Measurements from ENCODE around the gene TENM4. TPM values are rescaled to one million over a fixed set of nuclear protein-coding genes. Genes with fewer than 3 reads are reported as not detected.

Gene TENM4
- total RNA-seq, 1 experiment from 2014 or later: 25.0 TPM

DNA sequence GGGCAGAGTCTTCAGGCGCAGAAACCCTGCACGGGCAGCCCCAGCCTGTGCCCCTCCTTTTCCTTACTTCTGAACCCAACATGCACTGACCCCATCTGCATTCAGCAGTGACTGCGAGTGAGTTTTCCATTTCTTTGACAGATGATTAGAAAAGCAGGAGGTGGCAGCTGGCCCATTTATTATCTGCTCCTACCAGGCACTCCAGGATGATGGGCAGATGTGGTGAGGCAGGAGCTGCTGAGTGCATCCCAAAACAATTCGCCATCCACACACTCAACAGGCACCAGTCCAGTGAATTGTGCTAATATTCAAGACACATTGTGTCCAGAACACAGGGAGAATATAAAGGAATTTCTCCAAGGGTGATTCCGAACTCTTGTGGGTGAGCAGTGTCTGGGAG, 208.5 kb downstream of the TENM4 start:
- no peak for TF ChIP-seq RORB (CRISPR knock-in tag; IDR thresholded peaks at IDR 0.05)
- TF ChIP-seq IRF2 (CRISPR knock-in tag; IDR thresholded peaks at IDR 0.05; ENCODE audit: borderline replicate concordance, low read depth): no peak
- TF ChIP-seq CREM (CRISPR knock-in tag; IDR thresholded peaks at IDR 0.05): no peak
- TF ChIP-seq GRHL2 (CRISPR knock-in tag; IDR thresholded peaks at IDR 0.05; ENCODE audit: insufficient replicate concordance, severe bottlenecking): no peak
- no peak for TF ChIP-seq HMGA2 (CRISPR knock-in tag; IDR thresholded peaks at IDR 0.05)
- TF ChIP-seq SMAD3 (CRISPR knock-in tag; IDR thresholded peaks at IDR 0.05; ENCODE audit: borderline replicate concordance): no peak
- no peak for TF ChIP-seq GTF2I (CRISPR knock-in tag; conservative IDR thresholded peaks at IDR 0.05)
- TF ChIP-seq ZNF671 (CRISPR knock-in tag; IDR thresholded peaks at IDR 0.05): no peak
- TF ChIP-seq, protein P1, sequence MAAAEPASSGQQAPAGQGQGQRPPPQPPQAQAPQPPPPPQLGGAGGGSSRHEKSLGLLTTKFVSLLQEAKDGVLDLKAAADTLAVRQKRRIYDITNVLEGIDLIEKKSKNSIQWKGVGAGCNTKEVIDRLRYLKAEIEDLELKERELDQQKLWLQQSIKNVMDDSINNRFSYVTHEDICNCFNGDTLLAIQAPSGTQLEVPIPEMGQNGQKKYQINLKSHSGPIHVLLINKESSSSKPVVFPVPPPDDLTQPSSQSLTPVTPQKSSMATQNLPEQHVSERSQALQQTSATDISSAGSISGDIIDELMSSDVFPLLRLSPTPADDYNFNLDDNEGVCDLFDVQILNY (CRISPR knock-in tag; IDR thresholded peaks at IDR 0.05): no peak
- TF ChIP-seq ATF1 (CRISPR knock-in tag; IDR thresholded peaks at IDR 0.05): no peak
- TF ChIP-seq, protein P2, sequence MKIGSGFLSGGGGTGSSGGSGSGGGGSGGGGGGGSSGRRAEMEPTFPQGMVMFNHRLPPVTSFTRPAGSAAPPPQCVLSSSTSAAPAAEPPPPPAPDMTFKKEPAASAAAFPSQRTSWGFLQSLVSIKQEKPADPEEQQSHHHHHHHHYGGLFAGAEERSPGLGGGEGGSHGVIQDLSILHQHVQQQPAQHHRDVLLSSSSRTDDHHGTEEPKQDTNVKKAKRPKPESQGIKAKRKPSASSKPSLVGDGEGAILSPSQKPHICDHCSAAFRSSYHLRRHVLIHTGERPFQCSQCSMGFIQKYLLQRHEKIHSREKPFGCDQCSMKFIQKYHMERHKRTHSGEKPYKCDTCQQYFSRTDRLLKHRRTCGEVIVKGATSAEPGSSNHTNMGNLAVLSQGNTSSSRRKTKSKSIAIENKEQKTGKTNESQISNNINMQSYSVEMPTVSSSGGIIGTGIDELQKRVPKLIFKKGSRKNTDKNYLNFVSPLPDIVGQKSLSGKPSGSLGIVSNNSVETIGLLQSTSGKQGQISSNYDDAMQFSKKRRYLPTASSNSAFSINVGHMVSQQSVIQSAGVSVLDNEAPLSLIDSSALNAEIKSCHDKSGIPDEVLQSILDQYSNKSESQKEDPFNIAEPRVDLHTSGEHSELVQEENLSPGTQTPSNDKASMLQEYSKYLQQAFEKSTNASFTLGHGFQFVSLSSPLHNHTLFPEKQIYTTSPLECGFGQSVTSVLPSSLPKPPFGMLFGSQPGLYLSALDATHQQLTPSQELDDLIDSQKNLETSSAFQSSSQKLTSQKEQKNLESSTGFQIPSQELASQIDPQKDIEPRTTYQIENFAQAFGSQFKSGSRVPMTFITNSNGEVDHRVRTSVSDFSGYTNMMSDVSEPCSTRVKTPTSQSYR (CRISPR knock-in tag; IDR thresholded peaks at IDR 0.05): no peak
- TF ChIP-seq, protein P3, sequence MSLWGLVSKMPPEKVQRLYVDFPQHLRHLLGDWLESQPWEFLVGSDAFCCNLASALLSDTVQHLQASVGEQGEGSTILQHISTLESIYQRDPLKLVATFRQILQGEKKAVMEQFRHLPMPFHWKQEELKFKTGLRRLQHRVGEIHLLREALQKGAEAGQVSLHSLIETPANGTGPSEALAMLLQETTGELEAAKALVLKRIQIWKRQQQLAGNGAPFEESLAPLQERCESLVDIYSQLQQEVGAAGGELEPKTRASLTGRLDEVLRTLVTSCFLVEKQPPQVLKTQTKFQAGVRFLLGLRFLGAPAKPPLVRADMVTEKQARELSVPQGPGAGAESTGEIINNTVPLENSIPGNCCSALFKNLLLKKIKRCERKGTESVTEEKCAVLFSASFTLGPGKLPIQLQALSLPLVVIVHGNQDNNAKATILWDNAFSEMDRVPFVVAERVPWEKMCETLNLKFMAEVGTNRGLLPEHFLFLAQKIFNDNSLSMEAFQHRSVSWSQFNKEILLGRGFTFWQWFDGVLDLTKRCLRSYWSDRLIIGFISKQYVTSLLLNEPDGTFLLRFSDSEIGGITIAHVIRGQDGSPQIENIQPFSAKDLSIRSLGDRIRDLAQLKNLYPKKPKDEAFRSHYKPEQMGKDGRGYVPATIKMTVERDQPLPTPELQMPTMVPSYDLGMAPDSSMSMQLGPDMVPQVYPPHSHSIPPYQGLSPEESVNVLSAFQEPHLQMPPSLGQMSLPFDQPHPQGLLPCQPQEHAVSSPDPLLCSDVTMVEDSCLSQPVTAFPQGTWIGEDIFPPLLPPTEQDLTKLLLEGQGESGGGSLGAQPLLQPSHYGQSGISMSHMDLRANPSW (CRISPR knock-in tag; conservative IDR thresholded peaks at IDR 0.05; ENCODE audit: low read depth): no peak
- TF ChIP-seq, protein P4, sequence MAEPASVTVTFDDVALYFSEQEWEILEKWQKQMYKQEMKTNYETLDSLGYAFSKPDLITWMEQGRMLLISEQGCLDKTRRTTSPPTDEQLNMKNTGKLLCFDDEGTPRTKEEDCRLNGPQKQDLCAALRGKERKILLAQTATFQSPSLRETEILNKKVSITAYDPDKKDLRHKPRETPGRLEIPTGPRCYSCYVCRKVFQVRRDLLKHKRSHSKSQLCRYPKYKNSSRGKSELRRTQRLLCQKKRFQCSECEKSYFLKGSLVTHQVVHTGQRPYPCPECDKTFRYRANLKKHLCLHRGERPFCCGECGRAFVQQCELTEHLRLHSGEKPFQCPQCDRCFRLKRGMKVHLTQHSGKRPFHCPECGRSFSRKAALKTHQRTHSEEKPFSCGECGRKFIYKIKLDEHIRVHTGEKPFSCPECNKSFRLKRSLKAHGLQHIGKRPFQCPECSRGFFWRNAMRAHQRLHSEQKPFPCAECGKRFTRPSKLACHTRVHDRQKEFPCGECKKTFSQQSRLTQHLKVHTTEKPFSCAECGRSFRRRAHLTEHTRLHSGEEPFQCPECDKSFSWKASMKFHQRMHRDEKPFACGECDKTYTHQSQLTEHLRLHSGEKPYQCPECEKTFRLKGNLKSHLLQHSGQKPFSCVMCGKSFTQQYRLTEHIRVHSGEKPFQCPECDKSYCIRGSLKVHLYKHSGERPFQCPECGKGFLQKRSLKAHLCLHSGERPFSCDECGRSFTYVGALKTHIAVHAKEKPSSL (CRISPR knock-in tag; conservative IDR thresholded peaks at IDR 0.05): no peak
- TF ChIP-seq NFATC4 (CRISPR knock-in tag; IDR thresholded peaks at IDR 0.05): no peak
- no peak for TF ChIP-seq FOXP1 (CRISPR knock-in tag; IDR thresholded peaks at IDR 0.05; ENCODE audit: borderline replicate concordance)
- TF ChIP-seq, protein P5, sequence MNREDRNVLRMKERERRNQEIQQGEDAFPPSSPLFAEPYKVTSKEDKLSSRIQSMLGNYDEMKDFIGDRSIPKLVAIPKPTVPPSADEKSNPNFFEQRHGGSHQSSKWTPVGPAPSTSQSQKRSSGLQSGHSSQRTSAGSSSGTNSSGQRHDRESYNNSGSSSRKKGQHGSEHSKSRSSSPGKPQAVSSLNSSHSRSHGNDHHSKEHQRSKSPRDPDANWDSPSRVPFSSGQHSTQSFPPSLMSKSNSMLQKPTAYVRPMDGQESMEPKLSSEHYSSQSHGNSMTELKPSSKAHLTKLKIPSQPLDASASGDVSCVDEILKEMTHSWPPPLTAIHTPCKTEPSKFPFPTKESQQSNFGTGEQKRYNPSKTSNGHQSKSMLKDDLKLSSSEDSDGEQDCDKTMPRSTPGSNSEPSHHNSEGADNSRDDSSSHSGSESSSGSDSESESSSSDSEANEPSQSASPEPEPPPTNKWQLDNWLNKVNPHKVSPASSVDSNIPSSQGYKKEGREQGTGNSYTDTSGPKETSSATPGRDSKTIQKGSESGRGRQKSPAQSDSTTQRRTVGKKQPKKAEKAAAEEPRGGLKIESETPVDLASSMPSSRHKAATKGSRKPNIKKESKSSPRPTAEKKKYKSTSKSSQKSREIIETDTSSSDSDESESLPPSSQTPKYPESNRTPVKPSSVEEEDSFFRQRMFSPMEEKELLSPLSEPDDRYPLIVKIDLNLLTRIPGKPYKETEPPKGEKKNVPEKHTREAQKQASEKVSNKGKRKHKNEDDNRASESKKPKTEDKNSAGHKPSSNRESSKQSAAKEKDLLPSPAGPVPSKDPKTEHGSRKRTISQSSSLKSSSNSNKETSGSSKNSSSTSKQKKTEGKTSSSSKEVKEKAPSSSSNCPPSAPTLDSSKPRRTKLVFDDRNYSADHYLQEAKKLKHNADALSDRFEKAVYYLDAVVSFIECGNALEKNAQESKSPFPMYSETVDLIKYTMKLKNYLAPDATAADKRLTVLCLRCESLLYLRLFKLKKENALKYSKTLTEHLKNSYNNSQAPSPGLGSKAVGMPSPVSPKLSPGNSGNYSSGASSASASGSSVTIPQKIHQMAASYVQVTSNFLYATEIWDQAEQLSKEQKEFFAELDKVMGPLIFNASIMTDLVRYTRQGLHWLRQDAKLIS (CRISPR knock-in tag; IDR thresholded peaks at IDR 0.05; ENCODE audit: borderline replicate concordance): no peak
- TF ChIP-seq, protein P6, sequence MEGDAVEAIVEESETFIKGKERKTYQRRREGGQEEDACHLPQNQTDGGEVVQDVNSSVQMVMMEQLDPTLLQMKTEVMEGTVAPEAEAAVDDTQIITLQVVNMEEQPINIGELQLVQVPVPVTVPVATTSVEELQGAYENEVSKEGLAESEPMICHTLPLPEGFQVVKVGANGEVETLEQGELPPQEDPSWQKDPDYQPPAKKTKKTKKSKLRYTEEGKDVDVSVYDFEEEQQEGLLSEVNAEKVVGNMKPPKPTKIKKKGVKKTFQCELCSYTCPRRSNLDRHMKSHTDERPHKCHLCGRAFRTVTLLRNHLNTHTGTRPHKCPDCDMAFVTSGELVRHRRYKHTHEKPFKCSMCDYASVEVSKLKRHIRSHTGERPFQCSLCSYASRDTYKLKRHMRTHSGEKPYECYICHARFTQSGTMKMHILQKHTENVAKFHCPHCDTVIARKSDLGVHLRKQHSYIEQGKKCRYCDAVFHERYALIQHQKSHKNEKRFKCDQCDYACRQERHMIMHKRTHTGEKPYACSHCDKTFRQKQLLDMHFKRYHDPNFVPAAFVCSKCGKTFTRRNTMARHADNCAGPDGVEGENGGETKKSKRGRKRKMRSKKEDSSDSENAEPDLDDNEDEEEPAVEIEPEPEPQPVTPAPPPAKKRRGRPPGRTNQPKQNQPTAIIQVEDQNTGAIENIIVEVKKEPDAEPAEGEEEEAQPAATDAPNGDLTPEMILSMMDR (IDR thresholded peaks at IDR 0.05): no peak
- TF ChIP-seq JAZF1 (CRISPR knock-in tag; IDR thresholded peaks at IDR 0.05): no peak
- H3K4me3 Mint-ChIP-seq: no peak overlapping the region
- CTCF ChIA-PET: no interaction called here
- H3K4me1 Mint-ChIP-seq: peaks cover 14% of the 10 kb centered on the region
- H3K36me3 Mint-ChIP-seq: no peaks in the 10 kb centered on the region
- H3K27me3 Mint-ChIP-seq (ENCODE audit: low read depth): no peaks in the 10 kb centered on the region
- POLR2A ChIA-PET: no interaction called here
- no peak overlapping the region for H3K27ac Mint-ChIP-seq
- ATAC-seq: no peak
- no peak for DNase-seq (ENCODE audit: low spot score)
- H3K9me3 Mint-ChIP-seq: no peaks in the 10 kb centered on the region

Data from WTC11 (cell line).